HG03558 (cell line): ENCODE data around the gene GPX2.

Experiments
- ATAC-seq: cut with Tn5 transposase; IDR thresholded peaks from one replicate; pipeline ENCODE4 v1.9.1; 2021; ENCODE audit warnings: moderate number of reproducible peaks; ENCODE audit not compliant: unreplicated experiment; ENCODE audit errors: extremely low read depth

Gene GPX2

DNA sequence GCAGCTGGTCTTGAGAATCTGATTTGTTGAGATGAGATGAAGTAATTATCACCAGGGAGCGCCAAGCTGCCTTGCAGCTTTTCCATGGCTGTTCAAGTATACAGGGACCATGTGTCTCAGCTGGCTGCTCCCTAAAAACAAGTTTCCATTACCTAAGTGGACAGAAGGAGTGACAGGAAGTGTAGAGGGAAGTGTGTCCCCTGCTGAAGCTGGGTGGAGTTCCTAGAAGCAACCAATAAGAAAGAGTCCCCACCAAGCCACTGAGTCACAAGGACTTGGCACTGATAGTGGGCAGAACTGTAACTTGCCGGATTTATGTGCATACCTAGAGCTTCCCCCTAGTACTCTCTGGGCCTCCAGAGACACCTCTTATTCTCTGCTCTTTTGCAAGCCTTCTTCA, 1.5 kb upstream of the GPX2 start:
- no peak for ATAC-seq

DNA sequence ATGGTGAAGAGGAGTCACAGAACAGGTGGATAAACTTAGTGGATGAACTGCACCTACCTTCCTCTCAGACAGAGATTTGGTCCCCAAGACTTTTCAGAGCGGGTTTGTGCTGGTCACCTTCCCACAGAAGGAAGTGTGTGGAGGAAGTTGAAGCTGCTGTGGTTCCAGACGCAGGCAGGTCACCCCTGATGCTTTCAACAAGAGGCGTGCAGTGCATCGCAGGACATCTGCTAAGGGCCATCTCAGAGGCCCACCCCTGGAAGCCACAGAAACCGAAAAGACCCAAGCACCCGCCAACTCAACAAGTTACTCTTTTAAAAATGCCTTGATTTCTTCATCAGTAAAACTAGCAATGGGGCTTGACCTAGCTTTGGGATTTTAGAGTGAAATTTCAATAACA, 1.0 kb upstream of the GPX2 start:
- no peak for ATAC-seq

DNA sequence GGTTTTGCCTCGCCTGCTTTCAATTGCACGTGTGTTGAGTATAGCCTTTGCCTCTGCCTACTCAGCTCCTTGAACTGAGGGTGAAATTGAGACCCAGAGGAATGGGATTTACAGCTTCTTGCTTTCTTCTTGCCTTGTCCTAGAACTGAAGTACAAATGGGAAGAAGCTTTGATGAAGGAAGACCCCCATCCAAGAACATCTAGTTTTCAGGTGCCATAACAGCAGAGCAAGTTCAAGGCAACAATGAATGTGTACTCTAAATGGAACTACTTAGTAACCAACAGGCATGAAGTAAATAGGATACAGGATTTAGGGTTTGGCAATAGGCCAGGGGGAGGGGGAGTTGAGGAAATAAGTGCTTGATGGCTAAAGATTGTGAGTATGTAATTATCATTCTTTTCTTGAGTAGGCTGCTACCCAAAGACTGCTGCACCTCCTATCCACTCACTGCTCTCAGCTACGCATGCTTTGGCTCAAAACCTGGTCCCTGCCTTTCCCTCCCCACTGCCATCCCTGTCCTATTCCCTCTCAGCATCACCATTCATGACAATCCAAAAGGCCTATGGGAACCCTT, 2.1 kb downstream of the GPX2 start:
- no peak for ATAC-seq

DNA sequence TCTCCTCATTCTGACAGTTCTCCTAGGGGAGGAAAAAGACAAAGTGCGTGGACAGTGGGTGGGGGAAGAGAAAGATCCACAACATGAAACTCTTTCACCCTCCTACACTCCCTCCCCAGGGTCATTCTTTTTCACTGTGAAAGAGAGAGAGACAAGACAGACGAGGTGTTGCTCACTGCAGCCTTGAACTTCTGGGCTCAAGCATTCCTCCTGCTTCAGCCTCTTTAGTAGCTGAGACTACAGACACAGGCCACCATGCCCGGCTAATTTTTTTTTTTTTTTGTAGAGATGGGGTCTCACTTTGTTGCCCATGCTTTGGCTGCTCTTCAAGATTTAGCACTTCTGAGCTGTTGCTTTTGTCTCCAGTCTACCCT, 2.7 kb downstream of the GPX2 start:
- no peak for ATAC-seq

DNA sequence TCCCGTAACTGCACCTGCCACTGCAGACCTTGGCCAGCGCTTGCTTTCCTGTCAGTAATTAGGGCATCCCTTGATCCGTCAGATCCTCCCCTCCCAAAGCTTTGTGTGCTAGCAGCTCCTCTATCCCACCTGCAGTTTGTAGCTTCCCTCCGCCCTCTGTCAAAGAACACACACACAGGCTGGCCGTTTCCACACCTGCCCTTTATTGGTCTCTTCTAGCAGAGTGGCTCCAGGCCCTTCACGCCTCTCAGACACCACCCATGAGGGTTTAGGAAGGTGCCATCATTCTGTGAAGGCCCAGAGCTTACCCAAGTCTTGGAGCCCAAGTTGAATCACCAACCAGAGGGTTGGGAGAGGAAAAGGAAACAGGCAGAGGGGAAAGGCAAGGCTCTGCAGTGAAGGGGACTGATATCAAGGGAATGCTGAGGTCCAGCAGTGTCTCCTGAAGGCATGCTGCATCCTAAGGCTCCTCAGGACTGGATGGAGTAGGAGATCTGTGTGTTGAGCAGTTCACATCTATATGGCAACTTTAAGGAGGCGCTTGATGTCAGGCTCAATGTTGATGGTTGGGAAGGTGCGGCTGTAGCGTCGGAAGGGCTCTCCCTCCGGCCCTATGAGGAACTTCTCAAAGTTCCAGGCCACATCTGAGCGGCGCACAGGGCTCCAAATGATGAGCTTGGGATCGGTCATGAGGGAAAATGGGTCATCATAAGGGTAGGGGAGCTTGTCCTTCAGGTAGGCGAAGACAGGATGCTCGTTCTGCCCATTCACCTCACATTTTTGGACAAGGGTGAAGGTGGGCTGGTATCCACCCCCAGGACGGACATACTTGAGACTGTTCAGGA, 3.4 kb downstream of the GPX2 start:
- no peak for ATAC-seq

GRCh38 chr14:64937821-64938193, 4.7 kb downstream of the GPX2 start:
- no peak for ATAC-seq

- no peak for ATAC-seq
Measured at GRCh38 chr14:64937171-64937820, 5.2 kb downstream of the GPX2 start.

DNA sequence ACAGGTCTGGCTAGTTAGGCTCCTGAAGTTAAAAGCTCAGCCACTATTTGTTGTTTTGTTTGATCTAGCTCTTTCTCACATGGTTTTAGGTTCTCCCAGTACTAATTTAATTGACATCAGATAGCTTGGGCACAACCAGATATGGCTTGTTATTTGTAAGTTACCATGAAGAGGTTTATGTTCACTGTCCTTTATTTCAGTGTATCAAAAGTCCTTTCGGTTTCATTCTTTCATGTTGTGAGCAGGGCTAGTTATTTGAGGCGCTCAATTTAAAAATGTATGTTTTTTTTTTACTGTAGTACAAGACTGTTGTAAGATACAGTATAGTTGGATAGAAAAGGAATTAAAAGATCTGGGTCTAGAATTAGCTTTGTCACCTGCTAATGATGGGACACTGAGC, 7.0 kb downstream of the GPX2 start:
- no peak for ATAC-seq

GRCh38 chr14:64934338-64934929, 8.1 kb downstream of the GPX2 start:
- ATAC-seq = no peak

- ATAC-seq = no peak
Measured at GRCh38 chr14:64932231-64932630, 10.3 kb downstream of the GPX2 start.

DNA sequence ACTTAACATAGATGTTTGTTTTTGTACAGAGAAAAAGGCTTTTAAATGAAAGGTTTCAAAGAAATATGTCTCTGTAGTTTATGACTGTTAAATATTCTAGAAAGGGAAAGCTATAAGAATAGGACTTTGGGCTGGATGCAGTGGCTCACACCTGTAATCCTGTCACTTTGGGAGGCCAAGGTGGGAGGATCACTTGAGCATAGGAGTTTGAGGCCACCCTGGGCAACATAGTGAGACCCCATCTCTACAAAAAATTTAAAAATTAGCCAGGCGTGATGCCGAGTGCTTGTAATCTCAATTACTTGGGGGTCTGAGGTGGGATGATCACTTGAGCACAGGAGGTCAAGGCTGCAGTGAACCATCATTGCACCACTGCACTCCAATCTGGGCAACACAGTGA, 11.4 kb downstream of the GPX2 start:
- ATAC-seq = no peak

DNA sequence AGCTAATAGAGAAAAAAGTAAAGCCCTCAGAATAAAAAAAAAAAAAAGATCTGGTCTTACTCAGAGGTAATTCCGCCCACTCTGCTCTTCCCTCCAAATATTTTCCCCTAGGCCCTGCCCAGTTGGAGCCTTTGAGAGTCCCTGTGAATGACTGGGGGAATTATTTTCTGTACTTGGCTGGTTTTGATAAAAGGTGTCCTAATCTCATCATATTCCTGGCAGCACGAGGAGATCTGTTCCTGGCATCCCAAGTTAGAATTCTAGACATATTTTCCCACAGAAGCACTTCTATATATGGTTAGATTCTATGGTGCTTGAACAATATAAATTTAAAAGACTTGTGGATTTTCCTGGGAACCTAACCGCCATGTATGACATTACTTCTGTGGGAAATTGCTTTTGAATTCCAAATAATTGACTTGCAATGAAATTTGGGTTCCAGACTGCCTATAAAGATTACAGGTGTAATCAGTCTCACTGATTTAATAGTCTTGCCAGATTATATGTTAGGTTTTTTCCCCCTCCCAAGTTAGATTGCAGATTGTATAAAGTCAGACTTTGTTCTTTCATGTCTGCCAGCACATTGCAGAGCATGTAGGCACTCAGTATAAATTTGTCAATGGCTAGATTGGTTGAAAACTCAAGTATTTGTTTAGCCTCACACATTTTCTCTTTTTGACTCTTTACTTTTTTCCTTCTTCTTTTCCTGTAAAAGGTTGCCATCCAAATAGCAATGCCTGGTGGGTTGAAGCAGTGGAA, 12.3 kb downstream of the GPX2 start:
- ATAC-seq = no peak

- no peak for ATAC-seq
Measured at GRCh38 chr14:64929014-64929359, 13.6 kb downstream of the GPX2 start.

GRCh38 chr14:64928239-64929013, 14.1 kb downstream of the GPX2 start:
- peak; percentile 59 for ATAC-seq

GRCh38 chr14:64927031-64927430, 15.5 kb downstream of the GPX2 start:
- ATAC-seq = no peak

DNA sequence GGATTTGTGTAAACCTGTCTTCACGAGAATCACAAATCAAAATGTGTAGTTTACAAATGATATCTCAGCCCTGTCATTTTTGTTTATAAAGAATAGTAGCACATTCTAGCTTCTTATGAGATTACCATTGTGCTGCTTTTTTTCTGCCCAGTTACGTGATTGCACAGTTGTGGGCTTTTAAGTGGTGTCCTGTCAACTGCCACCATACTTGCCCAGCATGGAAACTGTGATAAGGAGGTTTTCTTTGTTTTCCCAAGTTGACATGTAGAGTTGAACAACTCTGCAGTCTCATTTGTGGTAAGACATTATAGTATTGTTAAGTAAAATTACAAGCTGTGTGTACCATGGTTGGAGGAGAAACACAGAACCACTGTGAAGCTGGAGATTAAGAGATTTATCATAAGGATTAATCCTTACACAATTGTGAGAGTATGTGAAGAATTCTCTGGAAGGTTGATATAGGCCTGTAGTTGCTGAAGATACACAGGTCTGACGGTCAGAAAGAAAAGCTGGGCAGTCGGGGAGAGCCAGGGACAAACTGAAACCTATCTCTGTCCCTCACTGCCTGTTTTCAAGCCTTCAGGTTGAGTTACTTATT, 16.0 kb downstream of the GPX2 start:
- no peak for ATAC-seq

DNA sequence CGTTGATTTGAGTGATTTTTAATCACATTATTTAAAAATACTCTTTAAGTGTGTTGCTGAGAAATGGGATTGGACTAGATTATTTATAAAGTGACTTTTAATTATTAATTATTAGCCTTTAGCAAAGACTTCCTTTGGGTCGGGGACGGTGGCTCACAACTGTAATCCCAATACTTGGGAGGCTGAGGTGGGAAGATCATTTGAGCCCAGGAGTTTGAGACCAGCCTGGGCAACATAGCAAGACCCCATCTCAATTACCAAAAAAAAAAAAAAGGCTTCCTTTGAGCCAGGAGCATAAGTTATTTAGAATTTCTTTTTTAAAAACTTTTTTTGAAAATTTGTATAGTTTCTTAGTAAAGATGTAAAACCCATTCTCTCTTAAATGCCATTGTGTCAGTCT, 19.5 kb downstream of the GPX2 start:
- no peak for ATAC-seq

DNA sequence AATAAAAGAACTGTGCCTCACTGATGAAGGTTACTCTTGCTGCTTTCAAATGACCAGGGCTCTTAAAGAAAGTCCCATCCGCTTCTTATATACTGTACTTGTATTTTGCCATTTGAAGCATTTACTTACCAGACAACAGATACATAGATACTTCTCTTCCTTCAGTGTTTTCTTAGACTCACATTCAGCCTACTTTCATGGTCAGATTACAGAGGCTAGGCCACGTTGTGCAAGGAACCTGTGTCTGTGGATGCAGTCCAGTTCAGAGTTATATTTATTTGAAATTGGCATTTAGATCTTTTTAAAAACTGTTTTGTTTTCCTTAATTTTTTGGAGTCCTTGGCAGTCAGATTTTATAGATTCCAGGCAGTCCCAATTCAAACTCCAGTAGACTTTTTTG, 22.1 kb downstream of the GPX2 start:
- no peak for ATAC-seq

GRCh38 chr14:64919618-64920017, 22.9 kb downstream of the GPX2 start:
- ATAC-seq = no peak

- ATAC-seq = no peak
Measured at GRCh38 chr14:64919215-64919614, 23.3 kb downstream of the GPX2 start.
